ENCODE data around the gene SLC39A1. TPM values are rescaled to one million over a fixed set of nuclear protein-coding genes. Genes with fewer than 3 reads are reported as not detected.

The SLC39A1 gene
- total and polyA plus RNA-seq, 4 experiments from 2014 or later, result 21.6 to 47.3 (median 29.1) TPM

Small RNA genes within 50 kb of the gene (microRNA-seq; reads per million reads assigned to microRNA genes)
- gene MIR6737 (ENCODE audit: borderline microRNAs expressed, borderline number of aligned reads, borderline replicate concordance), result not detected

Other genes starting within 250 kb of the SLC39A1 start
- 10 to 100 TPM; 49.1 to 53.0 TPM for gene INTS3, start 235.5 kb downstream of the SLC39A1 start, total RNA-seq
- 10 to 100 TPM in 1 of 2 donors, 1 to 10 TPM in 1; 8.1 to 12.5 TPM for gene INTS3, start 235.5 kb downstream of the SLC39A1 start, polyA plus RNA-seq
- 10 to 100 TPM; 18.2 to 20.5 TPM for gene SLC27A3, start 188.1 kb downstream of the SLC39A1 start, total RNA-seq
- 1 to 10 TPM; 7.9 to 9.2 TPM for gene SLC27A3, start 188.1 kb downstream of the SLC39A1 start, polyA plus RNA-seq
- 100 to 1,000 TPM in 1 of 2 experiments, 10 to 100 TPM in 1; 97.0 to 104 TPM for gene GATAD2B, start 40.6 kb downstream of the SLC39A1 start, total RNA-seq
- 1 to 10 TPM; 1.8 to 5.7 TPM for gene GATAD2B, start 40.6 kb downstream of the SLC39A1 start, polyA plus RNA-seq
- gene DENND4B, start 16.8 kb downstream of the SLC39A1 start, total RNA-seq, result 100 to 1,000 TPM; 211 to 216 TPM
- gene DENND4B, start 16.8 kb downstream of the SLC39A1 start, polyA plus RNA-seq, result 10 to 100 TPM in 1 of 2 donors, 1 to 10 TPM in 1; 6.9 to 34.0 TPM
- gene CRTC2, start 4.9 kb downstream of the SLC39A1 start, total RNA-seq, result 100 to 1,000 TPM; 112 to 113 TPM
- gene CRTC2, start 4.9 kb downstream of the SLC39A1 start, polyA plus RNA-seq, result 10 to 100 TPM; 12.3 to 54.3 TPM
- gene CREB3L4, start 4.4 kb upstream of the SLC39A1 start, total RNA-seq, result 1 to 10 TPM; 7.4 to 9.8 TPM
- gene CREB3L4, start 4.4 kb upstream of the SLC39A1 start, polyA plus RNA-seq, result 1 to 10 TPM; 1.2 to 5.2 TPM
- gene JTB, start 14.1 kb upstream of the SLC39A1 start, total RNA-seq, result 100 to 1,000 TPM; 121 to 130 TPM
- gene JTB, start 14.1 kb upstream of the SLC39A1 start, polyA plus RNA-seq, result 100 to 1,000 TPM; 283 to 445 TPM
- under 1 TPM in 1 of 2 experiments, not detected in 1; 0.47 TPM for gene RAB13, start 22.8 kb upstream of the SLC39A1 start, total RNA-seq
- not detected for gene RAB13, start 22.8 kb upstream of the SLC39A1 start, polyA plus RNA-seq
- 1,000 to 10,000 TPM; 6,785 to 7,292 TPM for gene RPS27, start 27.2 kb upstream of the SLC39A1 start, total RNA-seq
- over 10,000 TPM; 16,816 to 21,324 TPM for gene RPS27, start 27.2 kb upstream of the SLC39A1 start, polyA plus RNA-seq
- gene NUP210L, start 191.5 kb upstream of the SLC39A1 start, total RNA-seq, result under 1 TPM; 0.19 to 0.23 TPM
- under 1 TPM in 1 of 2 donors, not detected in 1; 0.14 TPM for gene NUP210L, start 191.5 kb upstream of the SLC39A1 start, polyA plus RNA-seq
- 100 to 1,000 TPM; 311 to 312 TPM for gene TPM3, start 228.6 kb upstream of the SLC39A1 start, total RNA-seq
- 1,000 to 10,000 TPM in 1 of 2 donors, 100 to 1,000 TPM in 1; 860 to 1,209 TPM for gene TPM3, start 228.6 kb upstream of the SLC39A1 start, polyA plus RNA-seq
- gene CFAP141, start 242.8 kb upstream of the SLC39A1 start, total RNA-seq, result not detected
- not detected for gene CFAP141, start 242.8 kb upstream of the SLC39A1 start, polyA plus RNA-seq